8988T (cell line): ENCODE measurements around the gene HAUS3.
"Not testable (repeated sequence)": the region's sequence is repeated elsewhere in the genome, so short reads cannot be mapped to it uniquely, and the experiment has no call there.

ENCODE experiments used
- DNase-seq: peaks from one replicate; pipeline ENCODE4 v3.0.0; 2011

The HAUS3 gene

GRCh38 chr4:2250357-2251072, 8.6 kb upstream of the HAUS3 start:
- peak; percentile 14 for DNase-seq

GRCh38 chr4:2249526-2250356, 7.8 kb upstream of the HAUS3 start:
- peak; percentile 15 for DNase-seq

GRCh38 chr4:2248821-2249261, 6.9 kb upstream of the HAUS3 start:
- DNase-seq = peak; percentile 31

GRCh38 chr4:2248044-2248780, 6.3 kb upstream of the HAUS3 start:
- peak; percentile 15 for DNase-seq

GRCh38 chr4:2247128-2248043, 5.5 kb upstream of the HAUS3 start:
- peak; percentile 16 for DNase-seq

- DNase-seq = peak; percentile 16
Measured at GRCh38 chr4:2246384-2247127, 4.6 kb upstream of the HAUS3 start.

GRCh38 chr4:2245787-2246275, 3.9 kb upstream of the HAUS3 start:
- DNase-seq = peak; percentile 17

- peak; percentile 16 for DNase-seq
Measured at GRCh38 chr4:2245057-2245786, 3.3 kb upstream of the HAUS3 start.

GRCh38 chr4:2243681-2244380, 1.9 kb upstream of the HAUS3 start:
- peak; percentile 33 for DNase-seq

- no peak for DNase-seq
Measured at GRCh38 chr4:2241003-2241402, 918 bp downstream of the HAUS3 start.

GRCh38 chr4:2236944-2237666, 4.8 kb downstream of the HAUS3 start:
- no peak for DNase-seq

GRCh38 chr4:2231082-2231481, 10.8 kb downstream of the HAUS3 start:
- DNase-seq = no peak

GRCh38 chr4:2226261-2226660, 15.7 kb downstream of the HAUS3 start:
- DNase-seq = no peak

- no peak for DNase-seq
Measured at GRCh38 chr4:2222838-2223237, 19.1 kb downstream of the HAUS3 start.

- not testable (repeated sequence) for DNase-seq
Measured at GRCh38 chr4:2221378-2221777, 20.5 kb downstream of the HAUS3 start.

- peak; percentile 35 for DNase-seq
Measured at GRCh38 chr4:2220016-2220630, 21.8 kb downstream of the HAUS3 start.

- DNase-seq = no peak
Measured at GRCh38 chr4:2219233-2219760, 22.6 kb downstream of the HAUS3 start.

- no peak for DNase-seq
Measured at GRCh38 chr4:2218436-2218835, 23.5 kb downstream of the HAUS3 start.

- DNase-seq = no peak
Measured at GRCh38 chr4:2217726-2218125, 24.2 kb downstream of the HAUS3 start.
